ENCODE data around the gene PYGM.

The PYGM gene

GRCh38 chr11:64718780-64719124, 41.0 kb downstream of the PYGM start:
- FAIRE-seq = no peak
- no peak for TF ChIP-seq CTCF (IDR thresholded peaks at IDR 0.05; ENCODE audit: insufficient read depth, missing control alignments)
- DNase-seq (ENCODE audit: insufficient read length, low spot score) = no peak

GRCh38 chr11:64718084-64718779, 41.5 kb downstream of the PYGM start:
- FAIRE-seq (no peak), DNase-seq (ENCODE audit: insufficient read length, low spot score) (no peak)
- TF ChIP-seq CTCF (IDR thresholded peaks at IDR 0.05; ENCODE audit: insufficient read depth, missing control alignments) = no peak

- DNase-seq (ENCODE audit: insufficient read length, low spot score) = no peak
- no peak for TF ChIP-seq CTCF (IDR thresholded peaks at IDR 0.05; ENCODE audit: insufficient read depth, missing control alignments)
- no peak for FAIRE-seq
Observed at GRCh38 chr11:64717268-64717578, 42.6 kb downstream of the PYGM start.

- TF ChIP-seq CTCF (IDR thresholded peaks at IDR 0.05; ENCODE audit: insufficient read depth, missing control alignments) = no peak
- DNase-seq (ENCODE audit: insufficient read length, low spot score) (no peak), FAIRE-seq (no peak)
Observed at GRCh38 chr11:64716473-64717267, 43.1 kb downstream of the PYGM start.

- no peak for FAIRE-seq
- TF ChIP-seq CTCF (IDR thresholded peaks at IDR 0.05; ENCODE audit: insufficient read depth, missing control alignments) = no peak
- no peak for DNase-seq (ENCODE audit: insufficient read length, low spot score)
Observed at GRCh38 chr11:64715756-64716472, 43.9 kb downstream of the PYGM start.

GRCh38 chr11:64715110-64715509, 44.7 kb downstream of the PYGM start:
- FAIRE-seq (no peak), DNase-seq (ENCODE audit: insufficient read length, low spot score) (no peak)
- no peak for TF ChIP-seq CTCF (IDR thresholded peaks at IDR 0.05; ENCODE audit: insufficient read depth, missing control alignments)
